ENCODE measurements around the gene RFXANK. TPM values are rescaled to one million over a fixed set of nuclear protein-coding genes. Genes with fewer than 3 reads are reported as not detected.
"Not testable (repeated sequence)": the region's sequence is repeated elsewhere in the genome, so short reads cannot be mapped to it uniquely, and the experiment has no call there.

The RFXANK gene
- polyA plus RNA-seq, 1 experiment, result 53.3 TPM

- TF ChIP-seq, protein P1, sequence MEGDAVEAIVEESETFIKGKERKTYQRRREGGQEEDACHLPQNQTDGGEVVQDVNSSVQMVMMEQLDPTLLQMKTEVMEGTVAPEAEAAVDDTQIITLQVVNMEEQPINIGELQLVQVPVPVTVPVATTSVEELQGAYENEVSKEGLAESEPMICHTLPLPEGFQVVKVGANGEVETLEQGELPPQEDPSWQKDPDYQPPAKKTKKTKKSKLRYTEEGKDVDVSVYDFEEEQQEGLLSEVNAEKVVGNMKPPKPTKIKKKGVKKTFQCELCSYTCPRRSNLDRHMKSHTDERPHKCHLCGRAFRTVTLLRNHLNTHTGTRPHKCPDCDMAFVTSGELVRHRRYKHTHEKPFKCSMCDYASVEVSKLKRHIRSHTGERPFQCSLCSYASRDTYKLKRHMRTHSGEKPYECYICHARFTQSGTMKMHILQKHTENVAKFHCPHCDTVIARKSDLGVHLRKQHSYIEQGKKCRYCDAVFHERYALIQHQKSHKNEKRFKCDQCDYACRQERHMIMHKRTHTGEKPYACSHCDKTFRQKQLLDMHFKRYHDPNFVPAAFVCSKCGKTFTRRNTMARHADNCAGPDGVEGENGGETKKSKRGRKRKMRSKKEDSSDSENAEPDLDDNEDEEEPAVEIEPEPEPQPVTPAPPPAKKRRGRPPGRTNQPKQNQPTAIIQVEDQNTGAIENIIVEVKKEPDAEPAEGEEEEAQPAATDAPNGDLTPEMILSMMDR (IDR thresholded peaks at IDR 0.05; ENCODE audit: low read depth, low read length), result no peak
- no peaks in the 10 kb centered on the region; the same call in 1 of the 2 replicates for H3K9me3 ChIP-seq (ENCODE audit: control insufficient read depth, insufficient read depth, low read length)
- CTCF ChIA-PET, result interaction anchor here (0.5 to 5.1 kb wide), 7 partner anchors 10 to 194 kb away, joined by 3 to 102 read pairs (median 6); partner anchors contain the start of genes BORCS8 and RFXANK
Observed at GRCh38 chr19:19146865-19147264, 45.2 kb upstream of the RFXANK start.

DNA sequence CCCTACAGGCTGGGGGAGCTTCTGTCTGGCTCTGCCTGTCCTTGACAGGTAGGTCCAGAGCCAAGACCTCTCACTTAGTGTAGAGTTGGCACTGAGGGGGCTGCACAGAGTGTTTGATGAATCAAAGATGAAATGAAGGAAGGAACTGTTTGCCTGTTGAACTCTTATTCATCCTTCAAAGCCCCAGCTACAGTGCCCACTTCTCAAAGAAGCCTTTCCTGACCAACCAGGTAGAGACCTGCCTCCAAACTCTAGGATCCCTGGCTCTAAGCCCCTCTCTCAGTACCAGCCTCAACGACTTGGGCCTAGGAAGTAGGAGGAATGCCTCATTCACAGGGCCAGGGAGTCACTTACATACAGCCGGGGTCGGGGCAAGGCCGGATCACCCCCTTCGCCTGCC is 44.7 kb upstream of the RFXANK start:
- no peak overlapping the region for H3K27ac ChIP-seq (ENCODE audit: low read depth, low read length)
- TF ChIP-seq, protein P1 (IDR thresholded peaks at IDR 0.05; ENCODE audit: low read depth, low read length), result no peak
- no peak overlapping the region for H3K4me3 ChIP-seq (ENCODE audit: low read depth, low read length)
- no peaks in the 10 kb centered on the region; the same call in 1 of the 2 replicates for H3K9me3 ChIP-seq (ENCODE audit: control insufficient read depth, insufficient read depth, low read length)
- CTCF ChIA-PET, result interaction anchor here (2.1 to 5.1 kb wide), 3 partner anchors 10 to 45 kb away, joined by 6 to 102 read pairs (median 56); partner anchors contain the start of genes BORCS8 and RFXANK
- POLR2A ChIA-PET, result no interaction called here
- H3K27me3 ChIP-seq (ENCODE audit: control insufficient read depth, insufficient read depth, low read length), result no peaks in the 10 kb centered on the region
- DNase-seq (ENCODE audit: low read depth, low spot score), result no peak

More at GRCh38 chr19:19146865-19147264, 45.2 kb upstream of the RFXANK start:
- Histone ChIP-seq H3K27me3 (ENCODE audit: control insufficient read depth, insufficient read depth, low read length) (peaks cover 3% of the 10 kb centered on the region), H3K27ac (ENCODE audit: low read depth, low read length) (no peak overlapping the region), H3K4me3 (ENCODE audit: low read depth, low read length) (no peak overlapping the region)
- POLR2A ChIA-PET, result no interaction called here
- DNase-seq (ENCODE audit: low read depth, low spot score), result no peak

GRCh38 chr19:19148504-19148903 is 43.6 kb upstream of the RFXANK start:
- POLR2A ChIA-PET, result interaction anchor here (0.5 kb wide), 1 partner anchor 82 kb away, joined by 3 read pairs; no protein-coding TSS in a partner anchor
- DNase-seq (ENCODE audit: low read depth, low spot score); H3K27me3 ChIP-seq (ENCODE audit: control insufficient read depth, insufficient read depth, low read length); H3K9me3 ChIP-seq (ENCODE audit: control insufficient read depth, insufficient read depth, low read length); H3K27ac ChIP-seq (ENCODE audit: low read depth, low read length); H3K4me3 ChIP-seq (ENCODE audit: low read depth, low read length): not testable (repeated sequence)
- CTCF ChIA-PET, result interaction anchor here (4.0 to 5.1 kb wide), 2 partner anchors 9 to 26 kb away, joined by 56 to 102 read pairs; no protein-coding TSS in a partner anchor

DNA sequence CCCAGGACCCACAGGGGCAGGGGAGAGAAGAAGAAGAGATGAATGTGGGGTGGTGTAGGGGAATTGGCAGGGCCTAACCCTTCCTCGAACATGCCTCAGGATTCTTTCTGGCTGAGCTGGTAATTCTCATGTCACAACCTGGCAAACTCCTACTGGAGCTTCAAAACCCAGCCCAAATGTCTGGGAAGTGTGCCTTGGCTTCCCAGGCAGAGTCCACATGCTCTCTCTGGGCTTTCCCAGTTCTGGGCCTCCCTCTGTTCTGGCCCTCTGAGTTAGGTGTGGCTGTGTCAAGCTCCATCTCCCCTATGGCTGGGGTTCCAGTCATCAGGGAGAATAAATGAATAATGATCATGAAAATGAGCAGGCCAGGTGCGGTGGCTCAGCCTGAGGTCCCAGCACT is 42.6 kb upstream of the RFXANK start:
- Histone ChIP-seq H3K27ac (ENCODE audit: low read depth, low read length) (no peak overlapping the region), H3K4me3 (ENCODE audit: low read depth, low read length) (no peak overlapping the region), H3K27me3 (ENCODE audit: control insufficient read depth, insufficient read depth, low read length) (no peaks in the 10 kb centered on the region), H3K9me3 (ENCODE audit: control insufficient read depth, insufficient read depth, low read length) (no peaks in the 10 kb centered on the region; the same call in 1 of the 2 replicates)
- POLR2A ChIA-PET, result no interaction called here
- no peak for DNase-seq (ENCODE audit: low read depth, low spot score)
- CTCF ChIA-PET, result interaction anchor here (5.1 kb wide), 1 partner anchor 25 kb away, joined by 102 read pairs; no protein-coding TSS in a partner anchor
- TF ChIP-seq, protein P1 (IDR thresholded peaks at IDR 0.05; ENCODE audit: low read depth, low read length), result no peak

- Histone ChIP-seq H3K27ac (ENCODE audit: low read depth, low read length) (no peak overlapping the region), H3K4me3 (ENCODE audit: low read depth, low read length) (no peak overlapping the region), H3K27me3 (ENCODE audit: control insufficient read depth, insufficient read depth, low read length) (no peaks in the 10 kb centered on the region), H3K9me3 (ENCODE audit: control insufficient read depth, insufficient read depth, low read length) (peaks cover 8% of the 10 kb centered on the region)
- no peak for DNase-seq (ENCODE audit: low read depth, low spot score)
- POLR2A ChIA-PET, result no interaction called here
- TF ChIP-seq, protein P1 (IDR thresholded peaks at IDR 0.05; ENCODE audit: low read depth, low read length), result no peak
- CTCF ChIA-PET, result no interaction called here
Observed at GRCh38 chr19:19151418-19151817, 40.6 kb upstream of the RFXANK start.
